ENCODE measurements around the gene ELF2.
"Not testable (repeated sequence)": the region's sequence is repeated elsewhere in the genome, so short reads cannot be mapped to it uniquely, and the experiment has no call there.

Gene ELF2

GRCh38 chr4:139188648-139189416 lies 11.8 kb upstream of the ELF2 start:
- no peak for DNase-seq (ENCODE audit: extremely low read depth in 1 of 2, low read depth in 1 of 2)

- no peak for DNase-seq (ENCODE audit: extremely low read depth in 1 of 2, low read depth in 1 of 2)
Measured at GRCh38 chr4:139184129-139184528, 7.1 kb upstream of the ELF2 start.

- DNase-seq (ENCODE audit: extremely low read depth in 1 of 2, low read depth in 1 of 2): peak; percentile 79 to 82
Measured at GRCh38 chr4:139177869-139178619, 1.0 kb upstream of the ELF2 start.

GRCh38 chr4:139176302-139177048 lies 543 bp downstream of the ELF2 start:
- DNase-seq (ENCODE audit: extremely low read depth in 1 of 2, low read depth in 1 of 2): peak; percentile 11 to 22

- DNase-seq (ENCODE audit: extremely low read depth in 1 of 2, low read depth in 1 of 2): no peak
Measured at GRCh38 chr4:139175646-139176301, 1.2 kb downstream of the ELF2 start.

- peak in 1 of 2 donors; percentile 16 for DNase-seq (ENCODE audit: extremely low read depth in 1 of 2, low read depth in 1 of 2)
Measured at GRCh38 chr4:139171876-139172691, 4.9 kb downstream of the ELF2 start.

GRCh38 chr4:139170932-139171331 lies 6.1 kb downstream of the ELF2 start:
- DNase-seq (ENCODE audit: extremely low read depth in 1 of 2, low read depth in 1 of 2): no peak

- DNase-seq (ENCODE audit: extremely low read depth in 1 of 2, low read depth in 1 of 2): no peak
Measured at GRCh38 chr4:139167774-139168444, 9.1 kb downstream of the ELF2 start.

- no peak for DNase-seq (ENCODE audit: extremely low read depth in 1 of 2, low read depth in 1 of 2)
Measured at GRCh38 chr4:139164731-139165130, 12.3 kb downstream of the ELF2 start.

- no peak for DNase-seq (ENCODE audit: extremely low read depth in 1 of 2, low read depth in 1 of 2)
Measured at GRCh38 chr4:139163806-139164206, 13.2 kb downstream of the ELF2 start.

- DNase-seq (ENCODE audit: extremely low read depth in 1 of 2, low read depth in 1 of 2): not testable (repeated sequence)
Measured at GRCh38 chr4:139157977-139158376, 19.0 kb downstream of the ELF2 start.

GRCh38 chr4:139154952-139155557 lies 22.0 kb downstream of the ELF2 start:
- no peak for DNase-seq (ENCODE audit: extremely low read depth in 1 of 2, low read depth in 1 of 2)

- no peak for DNase-seq (ENCODE audit: extremely low read depth in 1 of 2, low read depth in 1 of 2)
Measured at GRCh38 chr4:139154538-139154937, 22.5 kb downstream of the ELF2 start.

GRCh38 chr4:139154134-139154421 lies 22.9 kb downstream of the ELF2 start:
- DNase-seq (ENCODE audit: extremely low read depth in 1 of 2, low read depth in 1 of 2): no peak

GRCh38 chr4:139153411-139154133 lies 23.4 kb downstream of the ELF2 start:
- no peak for DNase-seq (ENCODE audit: extremely low read depth in 1 of 2, low read depth in 1 of 2)

GRCh38 chr4:139152249-139152648 lies 24.8 kb downstream of the ELF2 start:
- no peak for DNase-seq (ENCODE audit: extremely low read depth in 1 of 2, low read depth in 1 of 2)

- no peak for DNase-seq (ENCODE audit: extremely low read depth in 1 of 2, low read depth in 1 of 2)
Measured at GRCh38 chr4:139146926-139147629, 29.9 kb downstream of the ELF2 start.

GRCh38 chr4:139145552-139145932 lies 31.5 kb downstream of the ELF2 start:
- no peak for DNase-seq (ENCODE audit: extremely low read depth in 1 of 2, low read depth in 1 of 2)
